Lower leg skin (tissue), 4 donors: Measurements from ENCODE around the gene GOLGA7B. TPM values are rescaled to one million over a fixed set of nuclear protein-coding genes. Genes with fewer than 3 reads are reported as not detected.
"Not testable (repeated sequence)": the region's sequence is repeated elsewhere in the genome, so short reads cannot be mapped to it uniquely, and the experiment has no call there.

Experiments
- DNase-seq, 2 donors: peaks; one replicate each; pipeline ENCODE4 v3.0.0-alpha.2; 2019; ENCODE audit warnings: low spot score in 2 of 2
- H3K4me3 ChIP-seq: fragments of 200-600 bp; sonication (generic); 2 replicates; pipeline ENCODE4 v1.5.1; 2017; ENCODE audit warnings: mild to moderate bottlenecking, low read depth; ENCODE audit not compliant: poor library complexity, severe bottlenecking
- POLR2A ChIP-seq, 2 donors: fragments of 450-650 bp; IDR thresholded peaks; one replicate each; pipeline ENCODE4 v1.6.1; 2016 to 2017; ENCODE audit warnings: antibody characterized with exemption in 2 of 2, mild to moderate bottlenecking in 1 of 2, moderate library complexity in 1 of 2
- WGBS, 2 donors: methylation state at CpG; one replicate each; pipeline ENCODE4 v1.1.5; 2018; 5-methylcytosine and 5-hydroxymethylcytosine counted together
- intact Hi-C: fragments of 100-400 bp; cut with DNase I; formaldehyde crosslinking; loops from one replicate; pipeline ENCODE4 v1.15.0; 2023; ENCODE audit warnings: low total_unique reads
- total RNA-seq, 4 donors: library from RNA; depleted of rRNA; stranded (reverse); fragments of >200 nt; gene quantifications; one replicate each; pipeline ENCODE4 v1.1.0, GENCODE V29; 2016
- TF ChIP-seq, protein P1 (sequence below), 3 donors: fragments of 450-650 bp; IDR thresholded peaks; one replicate each; pipeline ENCODE4 v1.5.1; 2016; ENCODE audit warnings: antibody characterized with exemption in 3 of 3, mild to moderate bottlenecking in 3 of 3, moderate library complexity in 2 of 3

GOLGA7B gene
- total RNA-seq, 4 donors from 2014 or later = 7.3 to 17.3 (median 7.8) TPM

DNA sequence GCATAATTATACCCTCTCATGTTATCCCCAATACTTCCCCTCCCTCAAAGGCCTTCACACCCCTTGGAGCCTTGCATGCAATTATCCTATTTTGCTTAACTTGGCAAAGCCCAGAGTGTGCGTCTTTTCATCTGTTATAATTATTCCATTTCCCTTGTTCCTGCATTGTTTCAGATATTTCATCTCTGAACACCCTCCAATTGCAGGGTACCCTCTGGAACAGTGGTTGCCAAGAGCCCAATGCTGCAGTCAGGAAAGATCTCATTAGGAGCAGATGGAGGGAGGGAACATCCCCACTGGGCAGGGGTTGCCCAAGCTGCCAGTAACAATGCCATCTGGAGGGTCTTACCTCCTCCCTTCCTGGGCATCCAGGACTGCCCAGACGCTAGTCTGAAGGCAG is 18.4 kb upstream of the GOLGA7B start:
- no peak for DNase-seq
- TF ChIP-seq, protein P1, sequence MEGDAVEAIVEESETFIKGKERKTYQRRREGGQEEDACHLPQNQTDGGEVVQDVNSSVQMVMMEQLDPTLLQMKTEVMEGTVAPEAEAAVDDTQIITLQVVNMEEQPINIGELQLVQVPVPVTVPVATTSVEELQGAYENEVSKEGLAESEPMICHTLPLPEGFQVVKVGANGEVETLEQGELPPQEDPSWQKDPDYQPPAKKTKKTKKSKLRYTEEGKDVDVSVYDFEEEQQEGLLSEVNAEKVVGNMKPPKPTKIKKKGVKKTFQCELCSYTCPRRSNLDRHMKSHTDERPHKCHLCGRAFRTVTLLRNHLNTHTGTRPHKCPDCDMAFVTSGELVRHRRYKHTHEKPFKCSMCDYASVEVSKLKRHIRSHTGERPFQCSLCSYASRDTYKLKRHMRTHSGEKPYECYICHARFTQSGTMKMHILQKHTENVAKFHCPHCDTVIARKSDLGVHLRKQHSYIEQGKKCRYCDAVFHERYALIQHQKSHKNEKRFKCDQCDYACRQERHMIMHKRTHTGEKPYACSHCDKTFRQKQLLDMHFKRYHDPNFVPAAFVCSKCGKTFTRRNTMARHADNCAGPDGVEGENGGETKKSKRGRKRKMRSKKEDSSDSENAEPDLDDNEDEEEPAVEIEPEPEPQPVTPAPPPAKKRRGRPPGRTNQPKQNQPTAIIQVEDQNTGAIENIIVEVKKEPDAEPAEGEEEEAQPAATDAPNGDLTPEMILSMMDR (IDR thresholded peaks at IDR 0.05) = no peak
- no peak for TF ChIP-seq POLR2A (IDR thresholded peaks at IDR 0.05)
- WGBS, 2 donors = 81 to 82% methylated on average over 2 of the region's 2 CpGs
- no peak overlapping the region for H3K4me3 ChIP-seq
- intact Hi-C loops = no loop called here

DNA sequence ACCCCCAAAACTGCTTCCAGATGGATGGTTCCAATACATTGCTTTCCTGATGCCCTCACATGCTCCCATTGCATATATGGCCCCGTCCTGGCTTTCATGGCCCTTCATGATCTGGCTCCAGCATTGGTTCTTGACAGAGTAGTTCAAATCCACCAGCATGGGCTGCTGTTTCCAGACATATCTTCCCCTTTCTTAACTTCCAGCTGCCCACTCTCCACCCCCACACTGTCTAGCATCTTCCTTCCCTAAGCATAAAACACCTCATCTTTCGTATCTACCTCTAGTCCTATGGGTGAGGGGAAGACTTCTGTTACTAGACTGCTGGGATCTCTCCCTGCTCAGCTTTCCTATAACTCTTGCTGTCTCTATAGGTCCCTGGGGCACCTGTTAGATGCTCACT is 13.2 kb upstream of the GOLGA7B start:
- TF ChIP-seq, protein P1 (IDR thresholded peaks at IDR 0.05) = no peak
- no peak for TF ChIP-seq POLR2A (IDR thresholded peaks at IDR 0.05)
- 84 to 87% methylated on average over 2 of the region's 2 CpGs for WGBS, 2 donors
- no peak overlapping the region for H3K4me3 ChIP-seq
- intact Hi-C loops = no loop called here
- DNase-seq = no peak

DNA sequence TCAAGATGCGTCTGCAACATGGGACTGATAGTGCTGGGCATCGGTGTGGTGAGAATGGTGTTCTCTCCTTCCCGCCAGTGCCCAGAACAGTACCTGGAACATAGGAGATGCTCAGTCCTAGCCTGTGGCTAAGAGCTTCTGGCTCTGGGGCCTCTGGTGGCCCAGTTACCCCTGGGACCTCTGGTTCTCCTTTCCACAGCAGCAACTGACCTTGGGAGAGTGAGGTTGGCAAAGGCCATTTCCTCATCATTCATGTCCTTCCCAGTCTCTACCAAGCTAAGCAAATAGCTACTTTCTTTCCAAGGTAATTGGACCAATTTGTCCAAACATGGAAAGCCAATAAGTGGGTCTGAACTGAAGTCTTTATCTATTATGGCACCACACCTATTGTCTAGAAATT is 11.6 kb upstream of the GOLGA7B start:
- no peak for TF ChIP-seq POLR2A (IDR thresholded peaks at IDR 0.05)
- no peak for DNase-seq
- intact Hi-C loops = no loop called here
- 90 to 98% methylated on average over 3 of the region's 3 CpGs for WGBS, 2 donors
- H3K4me3 ChIP-seq = no peak overlapping the region

DNA sequence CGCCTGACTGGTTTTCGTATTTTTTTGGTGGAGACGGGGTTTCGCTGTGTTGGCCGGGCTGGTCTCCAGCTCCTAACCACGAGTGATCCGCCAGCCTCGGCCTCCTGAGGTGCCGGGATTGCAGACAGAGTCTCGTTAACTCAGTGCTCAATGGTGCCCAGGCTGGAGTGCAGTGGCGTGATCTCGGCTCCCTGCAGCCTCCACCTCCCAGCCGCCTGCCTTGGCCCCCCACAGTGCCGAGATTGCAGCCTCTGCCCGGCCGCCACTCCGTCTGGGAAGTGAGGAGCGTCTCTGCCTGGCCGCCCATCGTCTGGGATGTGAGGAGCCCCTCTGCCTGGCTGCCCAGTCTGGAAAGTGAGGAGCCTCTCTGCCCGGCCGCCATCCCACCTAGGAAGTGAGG is 8.5 kb upstream of the GOLGA7B start:
- DNase-seq, H3K4me3 ChIP-seq, intact Hi-C loops: not testable (repeated sequence)
- 96% methylated on average over 10 to 19 of the region's 22 CpGs for WGBS, 2 donors

DNA sequence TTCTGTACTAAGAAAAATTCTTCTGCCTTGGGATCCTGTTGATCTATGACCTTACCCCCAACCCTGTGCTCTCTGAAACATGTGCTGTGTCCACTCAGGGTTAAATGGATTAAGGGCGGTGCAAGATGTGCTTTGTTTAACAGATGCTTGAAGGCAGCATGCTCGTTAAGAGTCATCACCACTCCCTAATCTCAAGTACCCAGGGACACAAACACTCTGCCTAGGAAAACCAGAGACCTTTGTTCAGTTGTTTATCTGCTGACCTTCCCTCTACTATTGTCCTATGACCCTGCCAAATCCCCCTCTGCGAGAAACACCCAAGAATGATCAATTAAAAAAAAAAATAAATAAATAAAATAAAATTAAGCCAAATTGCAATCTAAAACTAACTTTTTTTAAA is 7.5 kb upstream of the GOLGA7B start:
- DNase-seq, H3K4me3 ChIP-seq, intact Hi-C loops: not testable (repeated sequence)
- 46 to 59% methylated on average over 2 to 3 of the region's 3 CpGs for WGBS, 2 donors

DNA sequence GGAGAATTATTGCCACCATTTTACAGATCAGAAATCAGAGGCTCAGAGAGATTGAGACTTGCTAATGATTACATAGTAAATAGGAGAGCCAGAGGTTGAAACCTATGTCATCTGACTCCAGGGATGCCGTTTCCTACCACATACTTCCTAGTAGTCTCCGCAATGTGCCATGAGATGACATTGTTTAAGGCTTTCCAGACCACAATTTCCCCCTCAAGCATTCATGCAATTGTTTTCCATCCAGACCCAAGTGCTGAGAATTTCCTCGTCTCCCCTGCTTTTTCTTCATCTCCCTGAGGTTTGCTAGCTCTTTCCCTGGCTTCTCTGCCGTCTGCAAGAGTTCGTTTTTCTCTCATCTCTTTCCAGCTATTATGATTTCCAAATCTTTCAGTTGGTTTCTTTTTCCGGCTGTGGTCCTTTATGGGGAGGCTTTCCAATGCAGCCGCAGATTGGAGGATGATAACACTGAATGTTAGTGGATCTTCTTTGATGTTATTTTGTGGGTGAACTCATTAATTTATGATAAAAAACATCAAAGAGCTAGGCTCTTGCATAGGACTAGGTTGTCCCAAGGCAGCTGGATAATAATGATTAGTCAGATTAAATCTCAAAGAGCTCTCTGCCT is 6.9 kb upstream of the GOLGA7B start:
- intact Hi-C loops = no loop called here
- TF ChIP-seq POLR2A (IDR thresholded peaks at IDR 0.05) = no peak
- TF ChIP-seq, protein P1 (IDR thresholded peaks at IDR 0.05) = no peak
- H3K4me3 ChIP-seq = no peak overlapping the region
- no peak for DNase-seq
- 44 to 46% methylated on average over 7 of the region's 7 CpGs for WGBS, 2 donors

DNA sequence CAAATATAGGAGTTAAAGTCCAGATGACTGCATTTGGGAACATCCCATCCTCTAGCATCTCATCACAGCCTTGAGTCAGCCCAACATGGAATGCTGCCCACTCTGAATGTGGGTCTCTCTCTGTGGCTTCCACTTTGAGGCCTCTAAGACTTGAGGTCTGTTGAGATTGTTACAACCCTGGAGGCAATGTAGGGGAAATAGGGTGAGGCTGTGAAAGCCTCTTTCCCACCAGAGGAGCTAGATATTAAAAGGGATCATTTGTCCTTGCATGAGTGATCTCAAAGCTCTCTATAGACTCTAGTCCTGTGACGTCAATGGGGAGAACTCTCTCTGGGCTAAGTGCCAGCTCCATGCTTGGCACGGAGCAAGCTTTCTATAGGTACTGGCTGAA is 6.4 kb upstream of the GOLGA7B start:
- no peak for DNase-seq
- 20 to 27% methylated on average over 2 of the region's 2 CpGs for WGBS, 2 donors
- no peak overlapping the region for H3K4me3 ChIP-seq
- no peak for TF ChIP-seq POLR2A (IDR thresholded peaks at IDR 0.05)
- TF ChIP-seq, protein P1 (IDR thresholded peaks at IDR 0.05) = no peak
- intact Hi-C loops = no loop called here

DNA sequence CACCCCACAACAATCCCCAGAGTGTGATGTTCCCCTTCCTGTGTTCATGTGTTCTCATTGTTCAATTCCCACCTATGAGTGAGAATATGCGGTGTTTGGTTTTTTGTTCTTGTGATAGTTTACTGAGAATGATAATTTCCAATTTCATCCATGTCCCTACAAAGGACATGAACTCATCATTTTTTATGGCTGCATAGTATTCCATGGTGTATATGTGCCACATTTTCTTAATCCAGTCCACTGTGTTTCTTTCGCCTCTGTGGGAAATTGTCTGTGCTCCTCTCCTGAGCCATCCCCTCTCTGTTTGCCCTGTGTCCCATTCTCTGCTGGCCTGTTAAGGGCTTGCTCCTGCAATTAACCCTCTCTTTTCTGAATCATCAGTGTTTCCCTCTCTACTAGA is 5.7 kb upstream of the GOLGA7B start:
- H3K4me3 ChIP-seq, intact Hi-C loops, DNase-seq: not testable (repeated sequence)
- WGBS, 2 donors = 95 to 100% methylated on average over 1 of the region's 2 CpGs
